CD14-positive monocyte (primary cell): ENCODE measurements around the gene VAMP7. TPM values are rescaled to one million over a fixed set of nuclear protein-coding genes. Genes with fewer than 3 reads are reported as not detected.
A peak's percentile ranks its signal among the peaks of the same experiment; 100 is the strongest.
"Not testable (repeated sequence)": the region's sequence is repeated elsewhere in the genome, so short reads cannot be mapped to it uniquely, and the experiment has no call there.

Experiments used
- DNase-seq, 3 donors: peaks; one replicate each; pipeline ENCODE4 v3.0.0-alpha.2; 2011 to 2022
- H2AFZ ChIP-seq: 2 replicates; pipeline ENCODE4 v1.6.0; 2012; ENCODE audit warnings: mild to moderate bottlenecking, low read depth, low read length, inconsistent platforms; ENCODE audit not compliant: insufficient read depth, poor library complexity, severe bottlenecking
- H3K27ac ChIP-seq, 2 donors: 1 replicate in 1 of 2; 2 replicates in 1 of 2; pipeline ENCODE4 v1.5.1; 2012 to 2013; ENCODE audit warnings: low read length in 2 of 2, control low read depth in 1 of 2, inconsistent platforms in 1 of 2, low read depth in 1 of 2, mild to moderate bottlenecking in 1 of 2
- H3K27me3 ChIP-seq, 2 donors: one replicate each; pipeline versions ENCODE4 v1.6.0 to v1.6.1; 2011 to 2013; ENCODE audit warnings: low read length in 2 of 2; ENCODE audit not compliant: control insufficient read depth in 2 of 2, insufficient read depth in 2 of 2
- H3K36me3 ChIP-seq, 2 donors: replicated peaks in 1 of 2; 1 replicate in 1 of 2; 2 replicates in 1 of 2; pipeline versions ENCODE4 v1.5.1 to v1.6.1; 2012 to 2013; ENCODE audit warnings: low read length in 2 of 2, control low read depth in 1 of 2, inconsistent platforms in 1 of 2, mild to moderate bottlenecking in 1 of 2; ENCODE audit not compliant: insufficient read depth in 2 of 2, control insufficient read depth in 1 of 2
- H3K4me1 ChIP-seq, 2 donors: 1 replicate in 1 of 2; 2 replicates in 1 of 2; pipeline versions ENCODE4 v1.5.1 to v1.6.1; 2012 to 2013; ENCODE audit warnings: low read length in 2 of 2, control low read depth in 1 of 2, inconsistent platforms in 1 of 2, mild to moderate bottlenecking in 1 of 2, moderate library complexity in 1 of 2; ENCODE audit not compliant: insufficient read depth in 2 of 2, control insufficient read depth in 1 of 2
- H3K4me2 ChIP-seq: replicated peaks from 2 replicates; pipeline ENCODE3; 2012; ENCODE audit warnings: low read length, moderate library complexity, mild to moderate bottlenecking; ENCODE audit not compliant: poor library complexity, severe bottlenecking; ENCODE audit errors: extremely low read depth
- H3K4me3 ChIP-seq, 3 experiments: fragments of 200-600 bp in 1 of 3; sonication (generic) in 1 of 3; replicated peaks in 1 of 3; 1 replicate in 2 of 3; 2 replicates in 1 of 3; pipeline ENCODE4 v1.5.1; 2011 to 2013; ENCODE audit warnings: low read length in 3 of 3, mild to moderate bottlenecking in 3 of 3, control low read depth in 2 of 3, low read depth in 2 of 3, inconsistent platforms in 1 of 3, moderate library complexity in 1 of 3
- H3K79me2 ChIP-seq: 2 replicates; pipeline ENCODE4 v1.6.0; 2012; ENCODE audit warnings: mild to moderate bottlenecking, control low read depth, inconsistent platforms, low read length, moderate library complexity; ENCODE audit not compliant: insufficient read depth
- H3K9ac ChIP-seq: 2 replicates; pipeline ENCODE4 v1.6.0; 2017; ENCODE audit warnings: low read length, mild to moderate bottlenecking; ENCODE audit not compliant: insufficient read depth, poor library complexity, severe bottlenecking
- H3K9me3 ChIP-seq, 2 donors: replicated peaks in 1 of 2; 1 replicate in 1 of 2; 2 replicates in 1 of 2; pipeline versions ENCODE4 v1.5.1 to v1.6.1; 2012 to 2013; ENCODE audit warnings: low read length in 2 of 2, control low read depth in 1 of 2; ENCODE audit not compliant: control insufficient read depth in 1 of 2, insufficient read depth in 1 of 2
- H4K20me1 ChIP-seq: 2 replicates; pipeline ENCODE4 v1.6.0; 2012; ENCODE audit warnings: mild to moderate bottlenecking, low read length, control low read depth, moderate library complexity; ENCODE audit not compliant: insufficient read depth
- H3K27ac Mint-ChIP-seq, 7 donors: one replicate each; pipeline ENCODE4 v1.8.0; 2020; ENCODE audit warnings: mild to moderate bottlenecking in 7 of 7, mixed read lengths in 7 of 7, moderate library complexity in 6 of 7, inconsistent platforms in 2 of 7
- H3K27me3 Mint-ChIP-seq, 3 donors: one replicate each; pipeline ENCODE4 v1.8.0; 2021 to 2022; ENCODE audit warnings: low read depth in 3 of 3, mild to moderate bottlenecking in 3 of 3, mixed read lengths in 3 of 3, moderate library complexity in 3 of 3, inconsistent platforms in 1 of 3
- H3K36me3 Mint-ChIP-seq, 2 donors: one replicate each; pipeline ENCODE4 v1.8.0; 2020; ENCODE audit warnings: mixed read lengths in 2 of 2, inconsistent platforms in 1 of 2, mild to moderate bottlenecking in 1 of 2
- H3K4me1 Mint-ChIP-seq: one replicate; pipeline ENCODE4 v1.8.0; 2020; ENCODE audit warnings: mild to moderate bottlenecking, mixed read lengths
- H3K4me3 Mint-ChIP-seq, 2 donors: one replicate each; pipeline ENCODE4 v1.8.0; 2020; ENCODE audit warnings: mild to moderate bottlenecking in 2 of 2, mixed read lengths in 2 of 2, moderate library complexity in 1 of 2
- H3K9me3 Mint-ChIP-seq, 7 donors: one replicate each; pipeline ENCODE4 v1.8.0; 2020 to 2022; ENCODE audit warnings: mixed read lengths in 7 of 7, mild to moderate bottlenecking in 6 of 7, moderate library complexity in 6 of 7, inconsistent platforms in 2 of 7
- WGBS: methylation state at CpG from one replicate; pipeline ENCODE4 v1.1.5; 2013; ENCODE audit warnings: missing lambda C conversion rate; ENCODE audit not compliant: insufficient coverage; 5-methylcytosine and 5-hydroxymethylcytosine counted together
- intact Hi-C, 2 donors: fragments of 100-400 bp; cut with micrococcal nuclease; formaldehyde crosslinking; loops; one replicate each; pipeline versions ENCODE4 v1.15.0 to v1.15.1; 2023
- polyA minus RNA-seq: library from RNA; depleted of rRNA, polyadenylated mRNA; stranded (reverse); fragments of >200 nt; gene quantifications from 2 replicates; pipeline ENCODE4 v1.2.3, GENCODE V29; 2012
- polyA plus RNA-seq, 3 donors: library from polyadenylated mRNA; depleted of rRNA in 1 of 3; unstranded in 2 of 3; stranded (reverse) in 1 of 3; fragments of 300-500 nt in 2 of 3; fragments of >200 nt in 1 of 3; fragmentation: Illumina TruSeq in 2 of 3; gene quantifications; 1 replicate in 2 of 3; 2 replicates in 1 of 3; pipeline ENCODE4 v1.2.3, GENCODE V29; 2012 to 2021
- total RNA-seq, 12 experiments: library from RNA in 1 of 12; stranded (reverse) in 1 of 12; fragments of 120-200 nt in 1 of 12; gene quantifications; one replicate each; pipeline ENCODE4 v1.2.4 and lab custom pipeline; 2013 to 2026; ENCODE audit warnings: mixed read lengths in 6 of 12, inconsistent platforms in 1 of 12
- TF ChIP-seq, protein P1 (sequence below): fragments of 200-600 bp; IDR thresholded peaks from one replicate; pipeline ENCODE4 v1.8.0; 2022; ENCODE audit warnings: antibody characterized with exemption, mild to moderate bottlenecking

The VAMP7 gene
- 42.9 TPM for total RNA-seq (2013)
- 10 to 100 TPM; 17.9 to 88.8 (median 67.5) TPM for polyA plus RNA-seq
- 10.5 and 17.7 TPM in 2 replicates for polyA minus RNA-seq
- total RNA-seq (lab: John Stamatoyannopoulos, UW) = 40.3 to 79.9 (median 62.3) reads per million in 11 experiments

DNA sequence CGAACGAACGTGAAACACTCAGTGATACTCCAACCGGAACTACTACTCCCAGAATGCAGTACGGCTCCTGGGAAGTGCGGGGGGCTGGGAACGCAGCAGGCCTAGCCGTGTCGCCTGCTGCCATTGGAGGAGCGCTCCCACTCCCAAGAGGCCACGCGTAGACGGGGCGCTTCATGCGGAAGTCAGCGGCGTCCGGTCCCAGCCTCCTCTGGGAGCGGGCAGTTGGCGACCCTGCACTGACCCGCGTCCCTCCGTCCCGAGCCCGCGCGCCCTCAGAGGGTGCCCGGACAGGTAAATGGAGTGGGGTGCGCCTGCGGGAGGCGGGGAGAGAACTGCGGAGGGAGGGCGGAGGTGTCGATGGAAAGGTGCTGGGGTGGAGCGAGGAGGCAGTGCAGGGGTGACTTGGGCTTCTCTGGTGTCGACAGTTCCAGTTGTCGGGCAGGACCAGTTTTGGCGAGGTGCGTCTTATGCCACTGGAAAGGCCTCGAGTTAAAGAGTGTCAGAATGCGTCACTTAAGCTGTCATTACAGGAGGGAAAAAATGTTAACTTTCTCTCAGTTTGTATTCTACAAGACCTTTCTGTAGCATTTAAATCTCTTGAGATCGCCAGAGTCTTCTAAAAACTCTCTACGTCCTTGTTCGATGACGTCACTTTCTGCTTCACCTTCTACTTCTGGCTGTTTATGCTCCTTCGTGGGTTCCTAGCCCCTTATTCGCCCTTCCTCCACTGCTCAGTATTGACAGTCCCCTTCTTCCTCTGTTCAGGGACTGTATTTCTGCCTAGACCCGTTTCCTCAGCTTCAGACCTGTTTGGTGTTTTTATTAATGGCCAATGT lies at the start of gene VAMP7:
VAMP7 (plus strand) TSS at position 188 of the 836 bp plus-strand sequence. CDS start 8,122 bp downstream, outside the sequence.
- intact Hi-C loops = no loop called here

GRCh38 chrX:155841232-155841631 lies 39.9 kb upstream of the VAMP7 start:
- Histone ChIP-seq H3K4me2 (no peak overlapping the region), H3K9me3 (peaks cover 0 to 12% of the 10 kb centered on the region in 2 donors), H3K27me3 (no peaks in the 10 kb centered on the region), H4K20me1 (no peaks in the 10 kb centered on the region), H3K27ac (no peak overlapping the region), H3K4me3 (no peak overlapping the region), H3K4me1 (peaks cover 11 to 14% of the 10 kb centered on the region in 2 donors), H3K9ac (no peak overlapping the region), H2AFZ (no peak overlapping the region), H3K36me3 (no peaks in the 10 kb centered on the region), H3K79me2 (no peaks in the 10 kb centered on the region)
- intact Hi-C loops = no loop called here
- Mint-ChIP-seq H3K4me3 (no peak overlapping the region), H3K27ac (peak overlapping the region in 5 of 7 donors; percentile 9 to 40 (median 27)), H3K4me1 (peaks cover 23% of the 10 kb centered on the region), H3K27me3 (peaks cover 0 to 3% (median 0%) of the 10 kb centered on the region in 3 donors), H3K36me3 (no peaks in the 10 kb centered on the region), H3K9me3 (peaks cover 0 to 15% (median 10%) of the 10 kb centered on the region in 7 donors)
- TF ChIP-seq, protein P1, sequence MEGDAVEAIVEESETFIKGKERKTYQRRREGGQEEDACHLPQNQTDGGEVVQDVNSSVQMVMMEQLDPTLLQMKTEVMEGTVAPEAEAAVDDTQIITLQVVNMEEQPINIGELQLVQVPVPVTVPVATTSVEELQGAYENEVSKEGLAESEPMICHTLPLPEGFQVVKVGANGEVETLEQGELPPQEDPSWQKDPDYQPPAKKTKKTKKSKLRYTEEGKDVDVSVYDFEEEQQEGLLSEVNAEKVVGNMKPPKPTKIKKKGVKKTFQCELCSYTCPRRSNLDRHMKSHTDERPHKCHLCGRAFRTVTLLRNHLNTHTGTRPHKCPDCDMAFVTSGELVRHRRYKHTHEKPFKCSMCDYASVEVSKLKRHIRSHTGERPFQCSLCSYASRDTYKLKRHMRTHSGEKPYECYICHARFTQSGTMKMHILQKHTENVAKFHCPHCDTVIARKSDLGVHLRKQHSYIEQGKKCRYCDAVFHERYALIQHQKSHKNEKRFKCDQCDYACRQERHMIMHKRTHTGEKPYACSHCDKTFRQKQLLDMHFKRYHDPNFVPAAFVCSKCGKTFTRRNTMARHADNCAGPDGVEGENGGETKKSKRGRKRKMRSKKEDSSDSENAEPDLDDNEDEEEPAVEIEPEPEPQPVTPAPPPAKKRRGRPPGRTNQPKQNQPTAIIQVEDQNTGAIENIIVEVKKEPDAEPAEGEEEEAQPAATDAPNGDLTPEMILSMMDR = no peak
- WGBS = 33% methylated on average over 1 of the region's 3 CpGs
- DNase-seq = peak; percentile 43 to 65 (median 56)

More for the DNA sequence above, at the start of gene VAMP7:
- Histone ChIP-seq H3K79me2 (peaks cover 46% of the 10 kb centered on the region), H3K9me3 (no peaks in the 10 kb centered on the region), H3K27me3 (no peaks in the 10 kb centered on the region), H3K36me3 (no peaks in the 10 kb centered on the region), H3K4me3 (peak within 1 kb of the TSS; percentile 79 to 87 (median 85)), H2AFZ (peak within 1 kb of the TSS; percentile 74), H4K20me1 (peaks cover 12% of the 10 kb centered on the region), H3K9ac (peak within 1 kb of the TSS; percentile 76), H3K4me1 (peaks cover 7 to 28% of the 10 kb centered on the region in 2 donors), H3K27ac (peak within 1 kb of the TSS; percentile 72 to 90), H3K4me2 (peak within 1 kb of the TSS; percentile 74)
- Mint-ChIP-seq H3K4me3 (peak within 1 kb of the TSS; percentile 80 to 89), H3K4me1 (peaks cover 27% of the 10 kb centered on the region), H3K36me3 (peaks cover 0 to under 1% of the 10 kb centered on the region in 2 donors), H3K9me3 (peaks cover 0 to 11% (median 2%) of the 10 kb centered on the region in 7 donors), H3K27me3 (peaks cover 0 to 3% (median 0%) of the 10 kb centered on the region in 3 donors), H3K27ac (peak within 1 kb of the TSS; percentile 91 to 95 (median 95))
- peak; percentile 76 to 84 (median 82) for DNase-seq
- TF ChIP-seq, protein P1 = no peak
- WGBS = 21% methylated on average over 45 of the region's 48 CpGs

GRCh38 chrX:155851786-155852185 lies 29.4 kb upstream of the VAMP7 start:
- H3K9ac ChIP-seq, H3K27me3 Mint-ChIP-seq, H3K4me1 ChIP-seq, H3K9me3 Mint-ChIP-seq, H3K79me2 ChIP-seq, H3K4me3 ChIP-seq, H3K4me3 Mint-ChIP-seq, H2AFZ ChIP-seq, H3K4me1 Mint-ChIP-seq, H3K27ac ChIP-seq, intact Hi-C loops, H3K36me3 Mint-ChIP-seq, DNase-seq, H3K9me3 ChIP-seq, H3K27ac Mint-ChIP-seq, H3K36me3 ChIP-seq, H3K4me2 ChIP-seq, H4K20me1 ChIP-seq, H3K27me3 ChIP-seq: not testable (repeated sequence)
- no CpG with 5 or more reads among the region's 2 CpGs for WGBS
